Osteocyte (in vitro differentiated cells): ENCODE data around the gene MSLN. TPM values are rescaled to one million over a fixed set of nuclear protein-coding genes. Genes with fewer than 3 reads are reported as not detected.

Experiments
- DNase-seq: peaks from one replicate; pipeline ENCODE4 v3.0.0; 2021; ENCODE audit warnings: mixed read lengths; ENCODE audit not compliant: unreplicated experiment; ENCODE audit errors: extremely low spot score
- H3K27ac Mint-ChIP-seq: one replicate; pipeline ENCODE4 v1.8.0; 2021; ENCODE audit warnings: mild to moderate bottlenecking, mixed read lengths; ENCODE audit not compliant: unreplicated experiment
- H3K27me3 Mint-ChIP-seq: one replicate; pipeline ENCODE4 v1.8.0; 2021; ENCODE audit warnings: mixed read lengths; ENCODE audit not compliant: unreplicated experiment
- H3K36me3 Mint-ChIP-seq: one replicate; pipeline ENCODE4 v1.8.0; 2021; ENCODE audit warnings: mixed read lengths; ENCODE audit not compliant: unreplicated experiment
- H3K4me1 Mint-ChIP-seq: one replicate; pipeline ENCODE4 v1.8.0; 2021; ENCODE audit warnings: mixed read lengths; ENCODE audit not compliant: unreplicated experiment
- H3K4me3 Mint-ChIP-seq: one replicate; pipeline ENCODE4 v1.8.0; 2021; ENCODE audit warnings: mild to moderate bottlenecking, moderate library complexity, mixed read lengths; ENCODE audit not compliant: unreplicated experiment
- H3K9me3 Mint-ChIP-seq: one replicate; pipeline ENCODE4 v1.8.0; 2021; ENCODE audit warnings: mixed read lengths; ENCODE audit not compliant: unreplicated experiment
- CTCF ChIP-seq: fragments of 200-600 bp; sonication (generic); IDR thresholded peaks from 2 replicates; pipeline ENCODE4 v1.5.0; 2021; ENCODE audit warnings: antibody characterized with exemption, mild to moderate bottlenecking, moderate library complexity
- total RNA-seq: library from RNA; stranded (reverse); gene quantifications from 2 replicates; pipeline ENCODE4 v1.2.1, GENCODE V29; 2021

Gene MSLN
- total RNA-seq, 1 donor from 2014 or later: 0.19 TPM

GRCh38 chr16:785563-786535 lies 25.3 kb downstream of the MSLN start:
- Mint-ChIP-seq H3K27me3 (no peaks in the 10 kb centered on the region), H3K4me1 (peaks cover 2% of the 10 kb centered on the region), H3K9me3 (no peaks in the 10 kb centered on the region), H3K4me3 (peak overlapping the region; percentile 57), H3K36me3 (no peaks in the 10 kb centered on the region), H3K27ac (no peak overlapping the region)
- peak; percentile 90 for DNase-seq
- TF ChIP-seq CTCF: peak; percentile 69

- H3K4me3 Mint-ChIP-seq: peak overlapping the region; percentile 80
- peaks cover 2% of the 10 kb centered on the region for H3K4me1 Mint-ChIP-seq
Measured at GRCh38 chr16:787321-787966, 26.9 kb downstream of the MSLN start.

GRCh38 chr16:787978-788398 lies 27.5 kb downstream of the MSLN start, which contains the start of gene RPUSD1:
Gene RPUSD1 (minus strand): TSS chr16:788381. CDS start chr16:787737, 644 bp downstream.
- DNase-seq: no peak
- H3K4me3 Mint-ChIP-seq: peak within 1 kb of the TSS; percentile 80
- no peak for TF ChIP-seq CTCF
- peaks cover 8% of the 10 kb centered on the region for H3K36me3 Mint-ChIP-seq
- peaks cover 2% of the 10 kb centered on the region for H3K4me1 Mint-ChIP-seq
- no peaks in the 10 kb centered on the region for H3K27me3 Mint-ChIP-seq
- no peak within 1 kb of the TSS for H3K27ac Mint-ChIP-seq
- H3K9me3 Mint-ChIP-seq: no peaks in the 10 kb centered on the region

More at GRCh38 chr16:787321-787966, 26.9 kb downstream of the MSLN start:
- no peaks in the 10 kb centered on the region for H3K27me3 Mint-ChIP-seq
- H3K9me3 Mint-ChIP-seq: no peaks in the 10 kb centered on the region
- H3K36me3 Mint-ChIP-seq: peaks cover 8% of the 10 kb centered on the region
- no peak for TF ChIP-seq CTCF
- DNase-seq: no peak
- H3K27ac Mint-ChIP-seq: no peak overlapping the region

- peaks cover 8% of the 10 kb centered on the region for H3K36me3 Mint-ChIP-seq
- H3K4me1 Mint-ChIP-seq: peaks cover 2% of the 10 kb centered on the region
Measured at GRCh38 chr16:788399-789126, 28.0 kb downstream of the MSLN start, which contains the start of gene CHTF18. Gene CHTF18 (plus strand): TSS chr16:788620. CDS start chr16:788685, 65 bp downstream.

More at GRCh38 chr16:788399-789126, 28.0 kb downstream of the MSLN start, which contains the start of gene CHTF18:
- DNase-seq: peak; percentile 99
- H3K27ac Mint-ChIP-seq: no peak within 1 kb of the TSS
- TF ChIP-seq CTCF: no peak
- peak within 1 kb of the TSS; percentile 80 for H3K4me3 Mint-ChIP-seq
- H3K9me3 Mint-ChIP-seq: no peaks in the 10 kb centered on the region
- no peaks in the 10 kb centered on the region for H3K27me3 Mint-ChIP-seq
